ENCODE results near the gene PYM1. TPM values are rescaled to one million over a fixed set of nuclear protein-coding genes. Genes with fewer than 3 reads are reported as not detected.

Gene PYM1
- total and polyA plus RNA-seq, 2 of the 13 experiments (the other 11 are each of a cell fraction or from before 2014, with no cell fraction given): 44.0 to 51.8 TPM

DNA sequence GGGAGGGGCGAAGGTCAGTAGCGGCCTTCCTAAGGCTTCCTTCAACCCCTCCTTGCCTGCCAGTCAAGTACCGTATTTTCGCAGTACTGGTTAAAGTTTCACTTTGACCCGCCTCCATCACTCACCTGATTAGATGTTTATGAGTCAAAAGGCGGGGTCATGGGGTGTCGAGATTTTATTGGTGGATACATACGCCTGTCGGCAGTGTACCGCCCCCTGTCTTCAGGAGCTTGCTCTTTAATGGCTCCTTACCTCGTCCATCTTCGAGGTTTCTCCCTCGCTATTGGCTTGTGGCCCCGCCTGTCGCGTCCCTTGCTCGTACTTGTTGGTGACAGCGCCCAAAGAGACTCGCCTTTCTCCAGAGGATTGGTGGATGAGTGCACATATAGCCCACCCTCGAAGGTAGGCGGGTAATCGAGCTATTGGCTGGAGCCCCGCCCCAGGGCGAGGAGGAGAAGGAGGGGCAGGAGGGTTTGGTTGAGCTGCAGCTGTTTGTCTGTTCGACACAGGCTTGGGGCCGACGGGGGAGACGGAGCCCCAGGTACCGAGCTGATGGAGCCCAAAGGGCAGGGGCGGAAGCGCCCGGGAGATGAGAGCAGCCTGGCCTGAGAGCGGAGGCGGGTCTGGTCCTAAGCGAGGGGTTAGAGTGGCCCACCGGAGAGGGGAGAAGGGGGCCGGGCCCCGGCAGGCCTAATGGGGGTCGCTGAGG is 46.1 kb upstream of the PYM1 start, which contains the start of gene RAB5B (continued):
- no peak for TF ChIP-seq ZXDC (CRISPR knock-in tag; IDR thresholded peaks at IDR 0.05)
- peak; percentile 83 for TF ChIP-seq KAT8 (CRISPR knock-in tag; IDR thresholded peaks at IDR 0.05)
- no peak for TF ChIP-seq ZBTB25 (CRISPR knock-in tag; IDR thresholded peaks at IDR 0.05)
- peak; percentile 95 for TF ChIP-seq ZFY (CRISPR knock-in tag; IDR thresholded peaks at IDR 0.05)
- TF ChIP-seq, protein P1, sequence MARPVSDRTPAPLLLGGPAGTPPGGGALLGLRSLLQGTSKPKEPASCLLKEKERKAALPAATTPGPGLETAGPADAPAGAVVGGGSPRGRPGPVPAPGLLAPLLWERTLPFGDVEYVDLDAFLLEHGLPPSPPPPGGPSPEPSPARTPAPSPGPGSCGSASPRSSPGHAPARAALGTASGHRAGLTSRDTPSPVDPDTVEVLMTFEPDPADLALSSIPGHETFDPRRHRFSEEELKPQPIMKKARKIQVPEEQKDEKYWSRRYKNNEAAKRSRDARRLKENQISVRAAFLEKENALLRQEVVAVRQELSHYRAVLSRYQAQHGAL (CRISPR knock-in tag; IDR thresholded peaks at IDR 0.05; ENCODE audit: not compliant biosample characterization): no peak
- TF ChIP-seq LCORL (IDR thresholded peaks at IDR 0.05): no peak
- 0 out of 2 replicates have a peak, but pooled peaks have one; percentile 26 for TF ChIP-seq LCORL (CRISPR knock-in tag; IDR thresholded peaks at IDR 0.05)
- TF ChIP-seq MIXL1 (CRISPR knock-in tag; IDR thresholded peaks at IDR 0.05): peak; percentile 81; the same call in 1 of the 2 replicates
- peak; percentile 92 for TF ChIP-seq ZNF891 (CRISPR knock-in tag; IDR thresholded peaks at IDR 0.05)
- TF ChIP-seq TBL1XR1 (IDR thresholded peaks at IDR 0.05; ENCODE audit: borderline replicate concordance, low read length, partially characterized antibody): peak; percentile 18
- peak; percentile 41; the same call in 1 of the 2 replicates for TF ChIP-seq ZNF362 (CRISPR knock-in tag; IDR thresholded peaks at IDR 0.05; ENCODE audit: borderline replicate concordance)
- no peak for TF ChIP-seq ZHX2 (IDR thresholded peaks at IDR 0.05; ENCODE audit: low read depth)
- no peak for TF ChIP-seq ZHX2 (CRISPR knock-in tag; IDR thresholded peaks at IDR 0.05; ENCODE audit: borderline replicate concordance)
- no peak for TF ChIP-seq ZNF747 (CRISPR knock-in tag; IDR thresholded peaks at IDR 0.05; ENCODE audit: borderline replicate concordance)
- TF ChIP-seq PTBP1 (IDR thresholded peaks at IDR 0.05; ENCODE audit: low read depth, low read length, poor library complexity, severe bottlenecking): no peak
- no peak for TF ChIP-seq SAFB2 (CRISPR knock-in tag; IDR thresholded peaks at IDR 0.05; ENCODE audit: borderline replicate concordance, low read depth)
- no peak for TF ChIP-seq ZFP82 (CRISPR knock-in tag; IDR thresholded peaks at IDR 0.05; ENCODE audit: borderline replicate concordance)
- TF ChIP-seq ZSCAN21 (CRISPR knock-in tag; IDR thresholded peaks at IDR 0.05; ENCODE audit: borderline replicate concordance): no peak

Measured in HepG2 (cell line).